ENCODE data around the gene TMEM167B. TPM values are rescaled to one million over a fixed set of nuclear protein-coding genes. Genes with fewer than 3 reads are reported as not detected.
A peak's percentile ranks its signal among the peaks of the same experiment; 100 is the strongest.

TMEM167B gene
- total and polyA plus RNA-seq, 2 donors (not counting 1 experiment from before 2014, with no cell fraction given) = 12.0 to 40.9 TPM

- 1% methylated on average over 52 of the region's 56 CpGs for WGBS (ENCODE audit: insufficient coverage)
- no peak for TF ChIP-seq EZH2 (IDR thresholded peaks at IDR 0.05; ENCODE audit: borderline replicate concordance, insufficient read depth, low read depth, low read length, poor library complexity, severe bottlenecking)
- TF ChIP-seq, protein P1, sequence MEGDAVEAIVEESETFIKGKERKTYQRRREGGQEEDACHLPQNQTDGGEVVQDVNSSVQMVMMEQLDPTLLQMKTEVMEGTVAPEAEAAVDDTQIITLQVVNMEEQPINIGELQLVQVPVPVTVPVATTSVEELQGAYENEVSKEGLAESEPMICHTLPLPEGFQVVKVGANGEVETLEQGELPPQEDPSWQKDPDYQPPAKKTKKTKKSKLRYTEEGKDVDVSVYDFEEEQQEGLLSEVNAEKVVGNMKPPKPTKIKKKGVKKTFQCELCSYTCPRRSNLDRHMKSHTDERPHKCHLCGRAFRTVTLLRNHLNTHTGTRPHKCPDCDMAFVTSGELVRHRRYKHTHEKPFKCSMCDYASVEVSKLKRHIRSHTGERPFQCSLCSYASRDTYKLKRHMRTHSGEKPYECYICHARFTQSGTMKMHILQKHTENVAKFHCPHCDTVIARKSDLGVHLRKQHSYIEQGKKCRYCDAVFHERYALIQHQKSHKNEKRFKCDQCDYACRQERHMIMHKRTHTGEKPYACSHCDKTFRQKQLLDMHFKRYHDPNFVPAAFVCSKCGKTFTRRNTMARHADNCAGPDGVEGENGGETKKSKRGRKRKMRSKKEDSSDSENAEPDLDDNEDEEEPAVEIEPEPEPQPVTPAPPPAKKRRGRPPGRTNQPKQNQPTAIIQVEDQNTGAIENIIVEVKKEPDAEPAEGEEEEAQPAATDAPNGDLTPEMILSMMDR (IDR thresholded peaks at IDR 0.05) = no peak
- Histone ChIP-seq H3K9ac (ENCODE audit: low read length) (peak within 1 kb of the TSS; percentile 59), H3K4me2 (replicated peaks; ENCODE audit: low read depth, low read length, poor library complexity, severe bottlenecking) (peak within 1 kb of the TSS; percentile 86), H3K36me3 (replicated peaks in 1 of 2; ENCODE audit: control extremely low read depth in 1 of 2, control insufficient read depth in 1 of 2, extremely low read depth in 1 of 2, insufficient read depth in 2 of 2, low read length in 1 of 2) (no peaks in the 10 kb centered on the region), H3K4me1 (ENCODE audit: control insufficient read depth in 2 of 2, insufficient read depth in 2 of 2, low read length in 2 of 2) (peaks cover 25 to 26% of the 10 kb centered on the region in 2 donors), H3K79me2 (ENCODE audit: control insufficient read depth, insufficient read depth, low read length) (no peaks in the 10 kb centered on the region), H4K20me1 (ENCODE audit: control insufficient read depth, insufficient read depth, low read length, poor library complexity, severe bottlenecking) (no peaks in the 10 kb centered on the region), H3K9me3 (ENCODE audit: control extremely low read depth in 1 of 3, control insufficient read depth in 2 of 3, insufficient read depth in 1 of 3, low read length in 2 of 3) (peaks cover 0 to 6% (median 0%) of the 10 kb centered on the region in 3 donors), H2AFZ (ENCODE audit: insufficient read depth, low read depth, low read length, poor library complexity, severe bottlenecking) (peak within 1 kb of the TSS; percentile 69), H3K27me3 (replicated peaks in 1 of 4; ENCODE audit: control extremely low read depth in 1 of 4, control insufficient read depth in 3 of 4, insufficient read depth in 4 of 4, low read length in 3 of 4) (peaks cover 0 to 23% (median 20%) of the 10 kb centered on the region in 4 experiments), H3K4me3 (ENCODE audit: control extremely low read depth in 1 of 5, extremely low read depth in 1 of 5, insufficient read depth in 1 of 5, low read depth in 2 of 5, low read length in 4 of 5) (peak within 1 kb of the TSS; percentile 30 to 54 (median 37)), H3K27ac (ENCODE audit: low read length in 2 of 2) (no peak within 1 kb of the TSS)
- ChIA-PET POLR2A (interaction anchor here (0.5 to 4.8 kb wide), 3 partner anchors 13 to 51 kb away, joined by 3 to 27 read pairs (median 5); no protein-coding TSS in a partner anchor), CTCF (interaction anchor here (0.8 to 5.7 kb wide), 8 partner anchors 8 to 109 kb away, joined by 3 to 64 read pairs (median 5); partner anchors contain the start of gene TAF13)
- intact Hi-C loops (cut with micrococcal nuclease) = loop anchor here (2.0 to 5.0 kb wide), 5 partner anchors 79 to 556 kb away; partner anchors contain the start of genes CLCC1, SORT1 and STXBP3
- Mint-ChIP-seq H3K27ac (peak within 1 kb of the TSS; percentile 80), H3K9me3 (ENCODE audit: insufficient read depth) (no peaks in the 10 kb centered on the region), H3K4me3 (peak within 1 kb of the TSS; percentile 85), H3K4me1 (peaks cover 31% of the 10 kb centered on the region), H3K27me3 (peaks cover 37% of the 10 kb centered on the region)
- DNase-seq = peak; percentile 87
- ATAC-seq (ENCODE audit: low read depth) = peak; percentile 77
Measured at GRCh38 chr1:109113590-109114341, 23.2 kb downstream of the TMEM167B start, which contains the start of gene ELAPOR1. Gene ELAPOR1, plus strand, starts transcription at chr1:109114115. Its CDS starts 69 bp downstream, at chr1:109114184.
